G401.6 (cell line): ENCODE data around the gene CABLES1.

Experiments used
- FAIRE-seq: peaks from 2 replicates; lab custom pipeline; 2012; peaks lifted over from hg19 to GRCh38; lab: Jason Lieb, UNC

The CABLES1 gene

DNA sequence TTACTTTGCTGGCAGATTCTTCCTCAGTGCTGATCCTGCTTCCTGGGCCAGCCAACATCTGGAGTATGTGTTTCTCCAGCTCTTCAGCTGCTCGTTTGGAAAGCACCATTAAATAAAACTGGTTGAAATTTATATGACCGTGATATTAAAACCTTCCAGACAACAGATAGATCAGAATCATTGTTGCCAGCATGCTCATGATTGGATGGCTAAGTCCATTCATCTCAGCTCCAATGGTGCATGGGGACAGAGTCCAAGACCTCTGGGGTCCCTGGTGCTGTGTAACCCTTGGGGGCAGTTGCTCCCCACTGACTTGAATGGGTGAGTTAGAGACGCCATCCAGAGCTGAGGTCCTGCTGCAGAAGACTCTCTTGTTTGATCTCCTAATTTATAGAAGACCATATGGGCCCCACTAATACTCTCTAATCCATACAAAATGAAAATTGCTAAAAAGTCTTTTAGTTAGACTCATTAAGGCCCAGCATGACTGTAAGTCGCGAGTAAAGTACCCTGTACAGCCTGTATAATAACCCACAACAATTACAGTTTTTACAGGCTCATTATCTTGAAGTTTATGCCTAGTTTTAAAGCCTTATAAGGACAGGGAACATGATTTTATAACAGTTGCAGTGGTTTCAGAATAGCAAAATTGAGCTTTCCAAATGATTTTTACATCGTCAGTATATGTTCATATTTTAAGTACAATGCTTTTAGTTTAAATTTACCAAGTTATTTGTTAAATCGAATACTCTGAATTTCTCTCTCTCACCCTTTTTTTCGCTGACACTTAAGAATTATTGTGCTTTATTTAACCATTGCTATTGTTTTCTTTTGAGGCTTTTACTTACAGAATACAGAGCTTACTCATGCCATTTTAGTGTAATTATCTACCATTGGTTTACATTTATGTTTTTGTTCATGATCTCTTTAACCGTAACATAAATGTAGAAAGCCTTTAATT lies 60.0 kb downstream of the CABLES1 start:
- FAIRE-seq: no peak

DNA sequence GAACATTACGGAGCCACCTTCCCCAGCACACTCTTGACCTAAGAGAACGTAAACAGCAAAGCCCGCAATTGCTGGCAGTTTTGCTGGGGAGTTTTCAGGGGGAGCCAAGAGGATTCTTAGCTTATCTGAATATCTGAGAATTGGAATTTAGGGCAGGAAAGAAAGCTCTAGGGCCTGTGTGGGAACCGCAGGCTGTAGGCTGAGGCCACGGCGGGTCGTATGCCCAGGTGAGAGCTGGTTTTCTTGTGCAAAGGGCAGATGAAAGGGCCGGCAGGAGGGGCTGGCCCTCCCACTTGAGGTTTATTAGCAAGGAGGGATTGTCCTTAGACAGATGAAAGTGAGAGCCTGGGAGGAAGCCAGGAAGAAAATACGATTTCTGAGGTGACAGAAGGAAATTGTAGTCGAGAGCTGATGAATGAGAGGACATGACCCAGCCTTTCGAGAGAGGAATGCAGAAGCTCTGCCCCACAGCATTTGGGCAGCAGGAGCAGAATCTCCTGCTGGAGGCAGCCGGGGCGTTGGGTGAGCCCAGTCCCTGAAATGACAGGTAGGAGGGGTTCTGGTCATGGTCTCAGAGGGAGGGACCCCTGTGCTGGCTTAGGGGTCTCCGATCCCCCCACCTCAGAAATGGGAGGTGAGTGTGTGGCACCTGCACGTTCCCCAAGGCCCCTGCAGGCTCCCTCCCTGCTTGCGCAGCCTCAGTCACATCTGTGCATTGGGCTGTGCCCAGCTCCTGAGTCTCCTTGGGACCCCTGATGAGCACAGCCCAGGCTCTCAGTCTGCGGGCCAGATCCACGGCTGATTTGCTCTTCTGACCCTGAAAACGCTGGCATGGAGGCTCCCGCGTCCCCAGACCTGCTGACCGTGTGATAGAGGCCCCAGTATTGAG lies 61.1 kb downstream of the CABLES1 start:
- FAIRE-seq: no peak

DNA sequence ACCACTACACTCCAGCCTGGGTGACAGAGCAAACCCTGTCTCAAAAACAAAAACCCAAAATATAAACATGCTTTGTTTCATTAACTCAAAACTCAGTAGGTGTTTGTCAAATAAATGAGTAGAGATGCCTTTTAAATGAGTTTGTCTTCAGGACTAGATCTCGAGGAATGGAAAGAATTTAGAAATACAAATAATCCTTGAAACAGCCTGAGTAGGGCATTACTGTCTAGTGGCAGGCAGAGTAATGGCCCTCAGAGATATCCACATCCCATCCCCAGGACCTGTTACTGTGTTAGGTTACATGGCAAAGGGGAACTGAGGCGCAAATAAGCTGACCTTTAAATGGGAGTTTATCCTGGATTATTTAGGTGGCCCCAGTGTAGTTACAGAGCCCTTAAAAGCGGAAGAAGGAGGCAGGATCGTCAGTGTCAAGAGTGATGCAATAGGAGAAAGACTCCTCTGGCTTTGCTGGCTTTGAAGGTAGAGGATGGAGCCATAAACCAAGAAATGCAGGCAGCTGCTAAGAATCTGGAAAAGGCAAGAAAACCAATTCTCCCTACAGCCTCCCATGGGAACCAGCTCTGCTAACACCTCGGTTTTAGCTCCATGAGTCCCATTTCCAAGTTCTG lies 63.0 kb downstream of the CABLES1 start:
- no peak for FAIRE-seq

DNA sequence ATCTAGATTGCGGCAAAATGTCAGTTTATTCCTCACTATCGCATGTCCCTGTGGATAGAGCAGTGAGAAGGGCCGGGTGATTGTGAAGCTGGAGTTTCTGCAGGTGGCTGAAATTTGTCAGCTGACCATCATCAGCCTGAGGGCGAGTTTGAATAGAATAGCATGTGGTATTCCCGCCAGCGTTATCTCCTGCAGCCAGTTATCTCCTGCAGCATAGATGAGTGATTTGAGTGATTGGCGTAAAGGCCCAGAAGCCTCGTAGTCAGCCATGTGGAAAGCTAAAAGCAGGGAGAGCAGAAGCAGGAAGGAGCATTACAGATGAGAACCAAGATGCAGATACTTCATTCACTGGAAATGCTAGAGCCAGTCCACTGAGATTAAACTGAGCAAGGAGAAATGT lies 65.5 kb downstream of the CABLES1 start:
- FAIRE-seq: no peak

DNA sequence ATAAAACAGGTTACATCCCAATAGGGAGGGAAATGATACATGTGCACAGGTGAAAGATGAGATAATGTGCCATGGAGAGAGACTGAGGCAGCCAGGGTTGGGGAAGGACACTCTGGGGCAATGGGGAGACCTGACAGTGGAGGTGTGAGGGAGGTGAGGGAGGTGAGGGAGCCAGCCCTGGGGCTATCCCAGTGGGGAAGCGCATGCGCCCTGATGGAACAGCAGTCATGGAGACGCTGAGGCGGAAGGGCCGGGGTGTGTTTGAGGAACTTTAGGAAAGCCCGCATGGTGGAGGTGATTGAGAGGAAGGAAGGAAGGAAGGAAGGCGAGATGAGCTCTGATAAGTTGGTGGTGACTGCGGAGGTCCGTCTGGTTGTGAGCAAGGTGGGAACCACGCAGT lies 66.5 kb downstream of the CABLES1 start:
- no peak for FAIRE-seq

DNA sequence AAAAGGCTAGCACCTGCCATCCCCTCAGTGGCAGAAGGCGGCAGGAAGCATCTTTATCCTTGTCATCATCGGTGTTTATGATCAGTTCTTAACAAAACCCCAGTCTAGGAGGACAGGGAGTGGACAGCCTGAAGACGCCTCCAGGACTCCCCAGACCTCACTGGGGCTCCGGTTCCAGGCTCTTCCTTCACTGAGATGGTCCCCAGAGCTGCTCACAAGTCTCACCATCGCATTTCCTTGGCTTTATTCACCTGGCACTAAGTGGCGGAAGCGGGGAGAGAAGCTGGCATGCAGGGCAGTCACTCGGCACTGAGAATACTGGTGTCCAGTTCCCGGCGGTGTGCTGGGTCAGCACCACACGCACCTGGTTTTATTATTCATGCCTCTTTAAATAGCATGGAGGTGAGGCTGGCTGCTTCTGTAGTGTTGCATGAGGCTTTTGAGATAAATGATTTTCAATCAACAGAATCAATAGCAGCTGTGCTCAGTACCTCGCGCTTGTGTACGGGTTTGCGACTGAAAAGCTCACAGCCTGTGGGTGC lies 68.7 kb downstream of the CABLES1 start:
- no peak for FAIRE-seq

DNA sequence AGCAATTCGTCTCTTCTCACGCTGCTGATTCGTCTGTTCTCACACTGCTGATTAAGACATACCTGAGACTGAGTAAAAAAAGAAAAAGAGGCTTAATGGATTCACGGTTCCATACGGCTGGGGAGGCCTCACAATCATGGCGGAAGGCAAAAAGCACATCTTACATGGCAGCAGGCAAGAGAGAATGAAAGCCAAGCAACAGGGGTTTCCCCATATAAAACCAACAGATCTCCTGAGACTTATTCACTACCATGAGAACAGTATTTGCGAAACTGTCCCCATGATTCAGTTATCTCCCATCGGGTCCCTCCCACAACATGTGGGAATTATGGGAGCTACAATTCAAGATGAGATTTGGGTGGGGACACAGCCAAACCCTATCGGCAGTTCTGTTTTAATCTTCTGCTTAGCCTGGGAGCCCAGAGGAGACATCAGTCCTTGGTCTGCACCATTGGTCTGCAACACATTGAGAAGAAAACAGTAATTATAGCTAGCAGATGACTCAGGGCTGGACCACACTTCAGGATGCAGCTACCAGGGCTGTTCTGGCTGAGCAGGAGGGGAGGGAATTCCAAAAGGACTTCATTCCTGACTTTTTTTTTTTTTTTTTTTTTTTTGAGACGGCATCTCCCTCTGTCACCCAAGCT lies 69.4 kb downstream of the CABLES1 start:
- no peak for FAIRE-seq

DNA sequence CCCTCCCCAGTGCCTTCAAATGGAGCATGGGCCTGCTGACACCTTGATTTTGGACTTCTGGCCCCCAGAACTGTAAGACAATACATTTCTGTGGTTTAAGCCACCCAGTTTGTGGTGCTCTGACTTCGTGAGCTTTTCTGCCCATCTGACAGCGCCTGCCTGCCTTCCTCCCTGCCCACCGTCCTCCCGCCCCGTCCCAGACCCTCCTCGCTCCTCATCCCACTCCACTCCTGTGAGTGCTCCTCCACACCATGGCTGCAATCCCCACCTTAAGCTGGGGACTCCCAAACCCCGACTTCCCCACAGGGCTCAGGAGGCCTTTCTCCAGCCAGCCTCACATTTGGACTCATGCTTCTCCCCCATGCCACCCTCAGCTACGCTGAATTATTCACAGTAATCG lies 70.7 kb downstream of the CABLES1 start:
- no peak for FAIRE-seq

DNA sequence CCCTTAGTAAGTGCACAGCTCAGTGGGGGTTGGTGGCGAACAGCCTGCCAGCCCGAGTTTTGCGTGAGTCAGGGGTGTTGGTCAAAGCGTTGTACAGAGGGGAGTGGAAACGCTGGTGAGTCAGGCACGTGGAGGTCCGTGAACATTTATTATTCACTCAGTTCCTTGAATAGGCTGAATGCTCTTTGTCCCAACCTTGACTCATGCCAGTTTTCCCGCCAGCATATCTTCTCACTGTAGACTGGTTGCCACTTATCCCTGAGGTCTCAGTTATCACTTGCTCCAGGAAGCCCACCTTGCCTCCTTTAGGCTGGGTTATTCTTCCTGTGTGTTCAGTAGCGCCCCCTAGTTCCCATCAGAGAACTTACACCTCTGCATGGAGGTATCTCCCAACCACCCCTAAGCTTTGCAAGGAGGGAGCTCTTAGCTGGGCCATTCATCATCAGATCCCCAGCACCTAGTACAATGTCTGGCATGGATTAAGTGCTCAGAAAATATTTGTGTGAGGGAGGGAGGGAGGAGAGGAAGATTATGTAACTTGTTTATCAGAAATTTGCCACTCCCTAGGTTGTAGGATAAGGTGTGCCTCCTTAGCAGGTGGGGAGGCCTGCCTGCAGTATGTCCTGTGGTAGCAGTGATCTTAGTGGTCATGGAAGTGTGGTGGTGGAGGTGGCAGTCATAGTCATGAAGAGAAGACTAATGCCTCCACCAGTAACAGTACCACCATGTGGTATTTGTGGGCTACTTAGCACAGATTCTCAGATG lies 72.1 kb downstream of the CABLES1 start:
- no peak for FAIRE-seq

DNA sequence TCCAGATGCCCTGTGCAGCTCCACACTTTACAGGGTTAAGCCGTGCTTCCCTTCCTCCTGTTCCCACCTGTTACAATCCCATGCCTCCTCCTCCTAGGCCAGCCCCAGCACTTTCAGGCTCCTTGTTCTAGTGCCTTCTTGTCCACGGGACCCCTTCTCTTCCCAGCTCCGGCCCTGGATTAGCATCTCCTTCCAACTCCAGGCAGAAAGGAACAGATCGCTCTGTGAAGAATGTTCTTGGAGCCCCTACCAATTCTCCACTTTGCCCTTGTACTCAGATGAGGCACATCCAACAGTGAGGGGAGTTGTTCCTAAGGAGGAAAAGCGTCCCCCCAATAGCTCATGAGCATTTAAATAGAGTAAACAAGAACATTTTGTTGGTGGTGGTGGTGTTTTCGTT lies 72.7 kb downstream of the CABLES1 start:
- FAIRE-seq: no peak

DNA sequence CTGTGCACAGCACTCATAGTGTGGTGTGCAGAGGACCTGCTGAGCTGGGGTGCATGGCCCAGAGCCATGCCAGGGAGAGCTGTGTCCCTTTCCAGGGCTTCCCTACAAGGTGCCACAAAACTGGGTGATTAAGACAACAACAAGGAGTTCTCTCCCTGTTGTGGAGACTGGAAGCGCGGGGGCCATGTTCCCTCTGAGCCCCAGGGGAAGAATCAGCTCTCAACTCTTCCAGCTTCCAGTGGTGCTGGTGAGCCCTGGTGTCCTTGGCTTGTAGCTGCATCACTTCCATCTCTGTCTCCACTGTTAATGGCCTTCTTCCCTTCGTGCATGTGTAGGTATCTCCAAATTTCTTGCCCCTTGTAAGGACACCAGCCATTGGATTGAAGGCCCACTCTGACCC lies 73.3 kb downstream of the CABLES1 start:
- no peak for FAIRE-seq

DNA sequence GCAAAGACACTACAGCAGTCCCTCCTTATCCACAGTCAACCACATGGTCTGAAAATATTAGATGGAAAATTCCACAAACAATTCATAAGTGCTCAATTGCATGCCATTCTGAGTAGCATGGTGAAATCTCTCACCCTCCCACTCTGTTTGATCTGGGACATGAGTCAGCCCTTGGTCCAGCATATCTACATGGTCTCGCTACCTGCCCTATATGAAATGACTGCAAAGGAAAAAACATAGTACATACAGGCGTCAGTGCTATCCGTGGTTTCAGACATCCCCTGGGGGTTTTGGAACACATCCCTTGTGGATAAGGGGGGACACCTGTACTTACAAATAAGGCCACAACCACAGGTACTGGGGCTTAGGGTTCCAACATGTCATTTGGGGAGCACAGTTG lies 73.7 kb downstream of the CABLES1 start:
- no peak for FAIRE-seq

DNA sequence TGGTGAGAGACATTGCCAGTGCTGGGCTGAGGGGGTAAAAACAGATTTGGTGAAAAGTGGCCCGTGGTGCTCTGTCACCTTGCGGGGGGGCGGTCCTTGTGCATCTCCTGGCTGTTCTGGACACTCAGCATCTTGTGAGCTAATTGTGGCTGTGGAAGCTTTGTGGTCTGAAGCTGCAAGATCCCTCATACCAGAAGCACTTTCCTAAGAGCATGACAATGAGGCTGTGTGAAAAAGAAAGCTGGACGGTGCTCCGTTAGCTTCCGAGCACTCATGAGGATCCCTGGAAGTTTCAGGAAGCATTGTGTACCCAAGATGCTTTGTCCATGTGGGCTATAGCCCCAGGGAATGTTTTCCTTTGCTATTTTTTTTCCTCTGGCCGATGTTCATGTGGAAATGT lies 74.5 kb downstream of the CABLES1 start:
- FAIRE-seq: no peak

DNA sequence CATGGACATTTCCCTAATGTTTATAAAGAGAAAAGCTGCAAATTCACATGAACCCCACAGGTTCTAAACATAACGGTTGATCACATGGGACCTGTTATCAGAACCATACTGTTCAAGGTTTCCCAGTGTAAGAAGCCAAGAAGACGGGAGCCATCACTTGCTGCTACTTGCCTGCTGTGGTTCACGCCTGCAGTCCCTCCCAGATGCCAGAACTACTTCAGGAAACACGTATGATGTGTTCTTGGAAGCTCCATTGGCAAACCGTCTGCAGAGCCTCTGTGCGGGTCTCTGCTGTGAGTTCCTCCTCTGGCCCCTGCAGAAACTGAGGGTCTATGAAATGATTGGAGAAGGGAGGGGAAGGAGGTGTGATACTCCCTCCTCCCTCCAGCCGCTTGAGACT lies 75.2 kb downstream of the CABLES1 start:
- no peak for FAIRE-seq

DNA sequence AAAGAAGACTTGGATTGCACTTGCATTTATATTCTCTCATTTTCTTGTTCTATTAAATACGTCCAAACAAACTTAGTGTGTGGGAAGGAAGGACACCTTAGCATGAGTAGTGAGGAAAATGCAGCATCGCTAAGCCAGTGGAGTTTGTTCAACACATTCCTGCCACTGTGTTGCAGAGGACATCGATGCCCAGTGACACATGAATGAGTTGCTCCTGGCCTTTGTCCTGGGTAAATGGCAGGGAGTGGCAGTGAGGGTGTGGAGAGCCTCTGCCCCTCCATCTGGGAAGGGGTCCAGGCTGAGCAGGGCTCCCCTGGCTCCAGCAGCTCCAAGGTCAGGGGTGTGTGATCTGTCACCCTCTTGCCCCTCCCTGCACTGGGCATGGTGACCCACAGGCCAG lies 75.9 kb downstream of the CABLES1 start:
- FAIRE-seq: no peak

DNA sequence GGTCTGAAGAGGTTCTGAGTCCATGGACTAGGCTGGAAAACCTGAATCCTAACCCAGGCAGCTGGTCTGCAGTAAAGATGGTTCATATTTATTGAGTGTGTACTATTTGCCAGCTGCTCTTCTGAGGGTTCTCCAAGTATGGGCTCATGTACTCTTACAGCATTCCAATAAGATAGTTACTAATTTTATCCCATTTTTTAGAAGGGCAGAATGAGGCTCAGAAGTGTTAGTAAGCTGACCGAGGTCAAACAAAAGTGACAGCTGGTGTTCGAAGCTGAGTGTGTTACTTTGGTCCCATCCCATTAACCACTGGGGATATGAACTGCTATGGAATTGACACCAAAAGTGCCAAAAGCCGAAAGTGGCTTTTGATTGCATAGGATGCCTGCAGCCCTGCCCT lies 76.9 kb downstream of the CABLES1 start:
- no peak for FAIRE-seq

DNA sequence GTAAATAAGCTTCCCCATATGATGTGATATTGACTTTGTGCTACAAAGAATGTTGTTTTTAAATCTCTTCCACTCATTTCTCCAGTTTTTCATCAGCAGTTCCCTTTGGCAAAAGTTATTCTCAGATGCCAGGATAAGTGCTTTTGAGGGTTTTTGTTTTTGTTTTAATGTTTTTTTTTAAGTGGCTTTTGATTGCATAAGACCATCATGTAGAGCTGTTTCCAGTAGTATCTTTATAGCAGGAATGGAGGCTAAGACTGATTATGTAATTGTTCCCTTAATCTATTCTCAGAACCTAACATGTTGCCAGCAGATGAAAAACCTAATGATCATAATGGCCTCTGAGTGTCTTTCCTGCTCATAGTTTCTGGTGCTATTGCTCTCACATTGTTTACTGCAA lies 77.9 kb downstream of the CABLES1 start:
- no peak for FAIRE-seq

DNA sequence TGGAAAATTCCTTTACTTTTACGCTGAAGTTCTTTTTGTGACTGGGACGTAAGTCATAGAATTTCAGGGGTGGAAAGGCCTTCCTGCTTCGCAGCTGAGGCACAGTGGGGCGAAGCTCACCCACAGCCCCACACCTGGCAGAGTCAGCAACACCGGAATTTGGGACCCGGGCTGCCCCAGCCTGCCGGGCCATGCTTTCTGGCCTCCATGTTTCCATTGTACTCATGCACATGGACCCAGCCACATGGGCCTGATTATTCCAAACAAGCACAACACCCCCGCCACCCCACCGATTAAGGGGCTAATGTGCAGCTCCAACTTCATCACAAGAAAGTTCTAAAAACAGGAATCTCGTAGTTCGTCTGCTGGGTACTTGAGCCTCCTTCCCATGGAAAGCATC lies 82.5 kb downstream of the CABLES1 start:
- no peak for FAIRE-seq

DNA sequence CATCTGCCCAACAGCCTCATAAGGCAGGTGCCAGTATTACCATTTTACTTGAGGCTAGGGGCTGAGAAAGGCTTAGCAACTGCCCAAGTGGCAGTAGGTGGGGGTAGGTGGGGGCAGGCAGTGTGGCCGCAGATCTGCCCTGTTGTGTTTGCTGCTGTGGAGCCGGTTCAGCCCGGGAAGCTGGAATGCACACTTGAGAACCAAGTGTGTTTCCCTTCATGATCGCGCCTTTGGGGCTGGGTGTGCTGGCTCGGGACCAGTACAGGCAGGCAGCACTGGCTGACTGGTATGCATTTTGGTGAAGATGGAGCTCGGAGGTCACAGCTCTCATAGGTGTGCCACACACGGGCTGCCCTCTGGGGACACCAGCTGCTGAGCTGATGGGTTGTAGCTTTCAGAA lies 85.1 kb downstream of the CABLES1 start:
- no peak for FAIRE-seq

DNA sequence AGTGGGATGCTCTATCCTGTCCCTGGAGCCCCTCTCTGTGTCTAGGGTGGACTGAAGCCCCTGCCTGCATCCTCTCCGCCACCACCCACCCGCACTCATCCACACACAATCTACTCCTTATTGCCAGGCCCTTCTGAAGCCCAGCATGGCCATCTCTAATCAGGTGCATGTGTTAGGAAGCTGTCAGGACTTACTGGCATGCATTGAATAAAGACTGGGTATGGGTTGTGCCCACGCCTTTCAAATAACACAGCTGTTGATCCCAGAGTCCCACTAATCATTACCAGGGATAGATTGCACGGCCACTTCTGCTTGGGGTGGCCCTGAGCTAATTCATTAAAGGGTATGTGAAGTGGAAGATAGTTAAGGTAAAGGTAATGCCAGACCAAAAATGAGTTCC lies 88.4 kb downstream of the CABLES1 start:
- no peak for FAIRE-seq

DNA sequence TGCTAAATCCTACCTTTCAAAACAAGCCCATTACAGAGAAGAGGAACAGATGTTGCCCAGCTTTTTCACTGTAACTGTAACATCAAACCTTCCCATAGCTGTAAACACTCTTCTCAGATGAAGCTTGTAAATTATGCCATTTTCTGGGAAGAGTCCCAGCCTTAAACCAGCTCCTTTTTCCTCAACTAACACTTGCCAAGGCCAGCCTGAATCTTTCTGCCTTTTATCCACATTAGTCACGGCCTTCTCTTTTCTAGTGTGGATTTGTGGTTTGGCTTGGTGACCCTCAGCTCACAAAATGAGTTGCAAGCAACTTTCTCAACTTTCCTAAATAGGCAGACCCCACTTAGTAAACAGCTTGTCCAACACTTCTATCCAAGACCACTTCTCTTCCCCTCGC lies 90.2 kb downstream of the CABLES1 start:
- no peak for FAIRE-seq
